GM13976 (cell line): ENCODE data around the gene FAM81B.
"Not testable (repeated sequence)": the region's sequence is repeated elsewhere in the genome, so short reads cannot be mapped to it uniquely, and the experiment has no call there.

ENCODE experiments used
- DNase-seq: peaks from one replicate; pipeline ENCODE4 v3.0.0; 2012; ENCODE audit warnings: low spot score
- in situ Hi-C: fragments of 300-500 bp; cut with MboI; formaldehyde crosslinking; loops from one replicate; pipeline ENCODE4 v1.12.0; 2022; ENCODE audit warnings: low sequenced_read_pairs, mixed read lengths, inconsistent platforms; ENCODE audit not compliant: unreplicated experiment
- TF ChIP-seq, protein P1 (sequence below): IDR thresholded peaks from 2 replicates; pipeline ENCODE4 v1.5.1; 2012; ENCODE audit warnings: borderline replicate concordance, mild to moderate bottlenecking; ENCODE audit not compliant: insufficient read depth; ENCODE audit errors: extremely low read depth, missing control alignments, control extremely low read depth

The FAM81B gene, protein sequence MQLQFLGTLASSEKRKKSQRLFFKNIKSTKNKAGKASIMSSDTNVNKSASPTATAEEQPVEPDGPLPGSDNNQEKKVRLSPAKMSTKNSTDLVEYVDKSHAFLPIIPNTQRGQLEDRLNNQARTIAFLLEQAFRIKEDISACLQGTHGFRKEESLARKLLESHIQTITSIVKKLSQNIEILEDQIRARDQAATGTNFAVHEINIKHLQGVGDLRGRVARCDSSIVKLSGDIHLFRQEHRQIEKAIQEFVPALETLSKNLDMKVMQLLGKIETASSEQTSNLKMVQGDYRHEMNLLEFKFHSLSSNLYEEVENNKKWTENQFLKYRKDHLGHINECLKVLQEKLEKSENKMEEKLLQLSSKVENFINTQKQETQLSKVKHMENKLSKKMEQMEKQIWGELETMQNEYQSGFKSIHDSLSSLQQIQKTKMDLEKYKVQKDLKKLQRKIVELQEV

DNA sequence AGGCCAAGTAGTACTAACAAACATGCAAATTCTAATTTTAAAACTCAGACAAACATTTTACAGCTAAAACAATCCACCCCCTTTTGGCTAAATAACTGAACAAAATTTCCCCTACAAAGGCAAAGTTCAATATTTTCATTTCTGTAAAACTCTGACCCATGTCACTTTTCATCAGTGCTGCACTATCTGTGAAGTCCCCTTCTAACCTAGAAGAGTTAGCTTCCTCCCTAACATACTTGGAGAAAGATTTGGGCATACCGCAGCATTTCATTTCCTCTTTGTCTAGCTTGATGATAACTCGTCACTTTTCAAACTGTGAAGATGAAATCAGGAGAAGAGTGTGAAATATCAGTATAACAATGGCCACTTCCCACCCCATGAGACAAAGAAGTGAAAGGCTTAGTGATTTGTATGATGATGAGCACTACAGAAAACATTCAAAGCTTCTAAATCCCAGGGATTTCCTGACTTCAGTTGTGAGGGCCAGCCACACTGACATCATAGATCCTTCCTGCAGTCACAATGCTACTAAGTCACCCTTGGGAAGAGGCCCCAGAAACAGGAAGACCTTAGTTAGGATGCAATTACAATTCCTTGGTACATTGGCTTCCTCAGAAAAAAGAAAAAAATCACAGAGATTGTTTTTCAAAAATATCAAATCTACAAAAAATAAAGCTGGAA, at the start of gene FAM81B:
TSS of gene FAM81B (plus strand) at position 555 of the 681 bp plus-strand sequence. CDS start at position 579, 24 bp downstream.
- no peak for DNase-seq
- in situ Hi-C loops, result no loop called here
- TF ChIP-seq, protein P1, sequence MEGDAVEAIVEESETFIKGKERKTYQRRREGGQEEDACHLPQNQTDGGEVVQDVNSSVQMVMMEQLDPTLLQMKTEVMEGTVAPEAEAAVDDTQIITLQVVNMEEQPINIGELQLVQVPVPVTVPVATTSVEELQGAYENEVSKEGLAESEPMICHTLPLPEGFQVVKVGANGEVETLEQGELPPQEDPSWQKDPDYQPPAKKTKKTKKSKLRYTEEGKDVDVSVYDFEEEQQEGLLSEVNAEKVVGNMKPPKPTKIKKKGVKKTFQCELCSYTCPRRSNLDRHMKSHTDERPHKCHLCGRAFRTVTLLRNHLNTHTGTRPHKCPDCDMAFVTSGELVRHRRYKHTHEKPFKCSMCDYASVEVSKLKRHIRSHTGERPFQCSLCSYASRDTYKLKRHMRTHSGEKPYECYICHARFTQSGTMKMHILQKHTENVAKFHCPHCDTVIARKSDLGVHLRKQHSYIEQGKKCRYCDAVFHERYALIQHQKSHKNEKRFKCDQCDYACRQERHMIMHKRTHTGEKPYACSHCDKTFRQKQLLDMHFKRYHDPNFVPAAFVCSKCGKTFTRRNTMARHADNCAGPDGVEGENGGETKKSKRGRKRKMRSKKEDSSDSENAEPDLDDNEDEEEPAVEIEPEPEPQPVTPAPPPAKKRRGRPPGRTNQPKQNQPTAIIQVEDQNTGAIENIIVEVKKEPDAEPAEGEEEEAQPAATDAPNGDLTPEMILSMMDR, result no peak

GRCh38 chr5:95341444-95341843, 49.7 kb upstream of the FAM81B start:
- in situ Hi-C loops, DNase-seq: not testable (repeated sequence)

GRCh38 chr5:95347506-95348120, 43.6 kb upstream of the FAM81B start:
- DNase-seq, result no peak
- TF ChIP-seq, protein P1, result no peak
- in situ Hi-C loops, result no loop called here

DNA sequence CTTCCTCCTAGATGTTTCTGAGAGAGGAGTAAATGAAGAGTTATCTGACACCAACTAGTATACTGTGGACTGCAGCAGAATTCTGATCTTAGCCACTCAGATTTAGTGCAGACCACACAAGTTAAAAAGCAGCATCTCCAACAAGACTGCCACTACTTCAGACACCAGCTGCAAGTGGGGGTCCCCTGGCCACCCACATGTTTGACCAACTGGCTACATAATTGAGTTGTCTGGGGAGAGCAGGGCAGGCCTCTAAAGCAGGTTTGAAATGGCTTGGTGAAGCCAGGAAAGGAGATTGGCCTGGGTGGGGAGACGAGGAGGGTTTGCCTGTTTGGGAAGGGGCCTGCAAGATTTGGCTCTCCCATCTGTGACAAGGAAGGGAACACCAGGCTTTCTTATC, 40.5 kb upstream of the FAM81B start:
- TF ChIP-seq, protein P1, result no peak
- no peak for DNase-seq
- in situ Hi-C loops, result no loop called here

- in situ Hi-C loops, result no loop called here
- TF ChIP-seq, protein P1, result no peak
- no peak for DNase-seq
Measured at GRCh38 chr5:95352691-95353090, 38.5 kb upstream of the FAM81B start.

DNA sequence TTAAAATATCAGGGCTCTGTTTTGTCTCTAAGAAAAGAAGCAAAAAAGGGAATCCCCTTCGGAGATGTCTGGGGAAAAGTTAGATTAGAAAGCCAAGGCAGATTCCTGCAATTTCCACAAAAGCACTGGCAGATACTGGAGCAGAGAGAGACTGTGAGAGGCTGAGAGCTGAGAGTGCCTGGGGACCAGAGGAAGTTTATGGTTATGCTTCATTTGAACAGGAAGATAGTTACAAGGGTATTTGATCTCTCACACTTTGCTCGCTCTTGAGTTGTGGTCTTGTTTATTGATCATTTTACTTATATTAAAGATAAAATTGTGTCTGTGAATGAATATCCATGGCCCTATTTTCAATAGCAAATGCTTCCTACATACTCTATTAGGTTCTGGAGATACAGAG, 32.8 kb upstream of the FAM81B start:
- TF ChIP-seq, protein P1, result no peak
- DNase-seq, result no peak
- in situ Hi-C loops, result no loop called here
